Kidney epithelial cell (primary cell): ENCODE results near the gene PCLO. TPM values are rescaled to one million over a fixed set of nuclear protein-coding genes. Genes with fewer than 3 reads are reported as not detected.

Experiments
- DNase-seq: peaks from one replicate; pipeline ENCODE4 v3.0.0-alpha.2; 2010; ENCODE audit warnings: low read depth
- H3K27me3 ChIP-seq: 2 replicates; pipeline ENCODE4 v1.6.0; 2011; ENCODE audit warnings: low read length; ENCODE audit not compliant: control insufficient read depth, insufficient read depth
- H3K36me3 ChIP-seq: 2 replicates; pipeline ENCODE4 v1.5.1; 2011; ENCODE audit warnings: low read length; ENCODE audit not compliant: control insufficient read depth, insufficient read depth
- H3K4me3 ChIP-seq: 2 replicates; pipeline ENCODE4 v1.5.1; 2011; ENCODE audit warnings: low read depth, mild to moderate bottlenecking, control low read depth, low read length
- total RNA-seq: library from RNA; depleted of rRNA; stranded (reverse); fragments of >200 nt; gene quantifications from 2 replicates; pipeline ENCODE4 v1.2.3, GENCODE V29; 2015
- TF ChIP-seq, protein P1 (sequence below): IDR thresholded peaks from 2 replicates; pipeline ENCODE4 v1.5.1; 2011; ENCODE audit warnings: mild to moderate bottlenecking, moderate library complexity, low read length, control low read depth, inconsistent platforms; ENCODE audit not compliant: insufficient read depth, poor library complexity, severe bottlenecking

PCLO gene
- total RNA-seq, 1 donor from 2014 or later, result 4.7 TPM

DNA sequence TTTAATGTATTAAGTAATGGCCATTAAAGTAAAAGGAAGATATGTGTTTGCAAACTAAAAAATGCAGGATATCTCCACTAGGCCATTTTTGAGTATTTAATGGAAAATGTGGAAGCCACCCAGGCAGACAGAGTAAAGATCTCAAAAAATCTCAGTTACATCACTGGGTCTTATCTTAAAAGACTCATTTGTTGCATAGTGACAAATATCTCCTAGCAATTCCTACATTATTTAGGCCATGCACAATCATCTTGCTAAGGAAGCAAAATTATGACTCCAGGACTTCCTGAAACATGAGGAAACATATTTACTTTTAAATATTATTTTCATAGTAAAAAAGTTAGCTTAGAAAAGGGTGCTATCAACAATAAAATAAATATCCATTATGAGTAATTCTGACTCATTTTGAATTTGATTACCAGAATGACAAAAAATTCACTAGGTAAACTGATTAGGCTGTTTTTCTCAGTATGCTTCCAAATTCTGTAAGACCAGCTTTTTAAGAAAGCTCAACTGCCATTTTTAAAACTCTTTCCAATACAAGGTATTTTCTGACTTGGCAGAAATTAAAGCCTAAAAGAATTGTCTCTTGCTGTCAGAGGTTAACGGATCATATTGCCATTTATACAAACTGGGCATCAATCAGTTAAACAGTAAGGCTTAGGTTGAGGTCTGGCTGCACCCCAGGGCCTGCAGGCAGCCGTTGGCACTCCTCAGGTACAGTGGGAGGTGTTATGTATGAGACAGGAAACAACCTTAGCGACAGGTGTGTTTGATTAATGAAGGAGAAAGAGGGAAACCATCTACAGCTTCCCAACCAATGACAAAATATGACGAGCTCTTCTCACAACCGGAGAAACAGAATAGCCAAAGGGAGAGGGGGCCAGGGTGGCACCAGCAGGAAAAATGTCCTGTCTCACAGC lies 31.8 kb downstream of the PCLO start:
- Histone ChIP-seq H3K36me3 (no peaks in the 10 kb centered on the region), H3K27me3 (no peaks in the 10 kb centered on the region), H3K4me3 (no peak overlapping the region)
- TF ChIP-seq, protein P1, sequence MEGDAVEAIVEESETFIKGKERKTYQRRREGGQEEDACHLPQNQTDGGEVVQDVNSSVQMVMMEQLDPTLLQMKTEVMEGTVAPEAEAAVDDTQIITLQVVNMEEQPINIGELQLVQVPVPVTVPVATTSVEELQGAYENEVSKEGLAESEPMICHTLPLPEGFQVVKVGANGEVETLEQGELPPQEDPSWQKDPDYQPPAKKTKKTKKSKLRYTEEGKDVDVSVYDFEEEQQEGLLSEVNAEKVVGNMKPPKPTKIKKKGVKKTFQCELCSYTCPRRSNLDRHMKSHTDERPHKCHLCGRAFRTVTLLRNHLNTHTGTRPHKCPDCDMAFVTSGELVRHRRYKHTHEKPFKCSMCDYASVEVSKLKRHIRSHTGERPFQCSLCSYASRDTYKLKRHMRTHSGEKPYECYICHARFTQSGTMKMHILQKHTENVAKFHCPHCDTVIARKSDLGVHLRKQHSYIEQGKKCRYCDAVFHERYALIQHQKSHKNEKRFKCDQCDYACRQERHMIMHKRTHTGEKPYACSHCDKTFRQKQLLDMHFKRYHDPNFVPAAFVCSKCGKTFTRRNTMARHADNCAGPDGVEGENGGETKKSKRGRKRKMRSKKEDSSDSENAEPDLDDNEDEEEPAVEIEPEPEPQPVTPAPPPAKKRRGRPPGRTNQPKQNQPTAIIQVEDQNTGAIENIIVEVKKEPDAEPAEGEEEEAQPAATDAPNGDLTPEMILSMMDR, result no peak
- DNase-seq, result no peak

DNA sequence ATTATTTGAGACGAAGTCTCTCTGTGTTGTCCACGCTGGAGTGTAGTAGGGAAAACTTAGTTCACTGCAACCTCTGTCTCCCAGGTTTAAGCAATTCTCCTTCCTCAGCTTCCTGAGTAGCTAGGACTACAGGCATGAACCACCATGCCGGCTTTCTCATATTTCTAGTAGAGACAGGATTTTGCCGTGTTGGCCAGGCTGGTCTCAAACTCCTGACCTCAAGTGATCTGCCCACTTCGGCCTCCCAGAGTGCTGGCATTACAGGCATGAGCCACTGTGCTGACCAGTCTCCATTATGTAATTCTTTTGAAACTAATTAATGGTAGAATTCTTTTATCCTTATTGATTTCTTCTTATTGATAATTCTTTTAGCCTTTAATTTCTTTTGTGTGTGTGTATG lies 32.5 kb downstream of the PCLO start:
- Histone ChIP-seq H3K27me3 (no peaks in the 10 kb centered on the region), H3K4me3 (no peak overlapping the region), H3K36me3 (no peaks in the 10 kb centered on the region)
- TF ChIP-seq, protein P1, result no peak
- DNase-seq, result no peak

DNA sequence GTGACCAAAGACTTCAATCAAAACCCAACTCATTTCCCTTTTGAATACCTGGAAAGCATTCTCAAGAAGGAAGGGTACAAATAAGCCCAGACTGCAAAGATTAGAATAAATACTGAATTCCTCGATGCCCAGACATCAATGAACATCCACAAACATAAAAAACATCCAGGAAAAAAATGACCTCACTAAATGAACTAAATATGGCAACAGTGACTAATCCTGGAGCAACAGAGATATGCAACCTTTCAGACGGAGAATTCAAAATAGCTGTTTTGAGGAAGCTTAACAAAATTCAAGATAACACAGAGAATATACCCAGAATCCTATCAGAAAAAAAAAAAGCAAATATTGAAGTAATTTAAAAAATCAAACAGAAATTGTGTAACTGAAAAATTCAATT lies 43.2 kb downstream of the PCLO start:
- Histone ChIP-seq H3K27me3 (no peaks in the 10 kb centered on the region), H3K4me3 (no peak overlapping the region), H3K36me3 (no peaks in the 10 kb centered on the region)
- DNase-seq, result no peak
- TF ChIP-seq, protein P1, result no peak

DNA sequence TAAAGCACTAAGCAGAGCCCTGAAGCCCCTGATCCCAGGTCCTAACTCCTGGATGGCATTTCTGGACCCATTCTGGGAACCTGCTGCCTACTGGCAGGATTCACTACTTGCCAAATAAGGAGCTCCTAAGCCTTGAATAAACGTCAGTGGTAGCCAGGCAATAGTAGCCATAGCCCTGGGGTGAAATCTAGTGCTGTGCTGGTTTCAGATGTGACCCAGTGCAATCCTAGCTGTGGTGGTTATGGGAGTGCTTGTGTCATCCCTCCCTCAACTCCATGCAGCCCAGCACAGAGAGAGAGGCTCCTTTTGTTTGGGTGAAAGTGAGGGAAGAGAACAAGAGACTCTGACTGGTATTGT lies 43.7 kb downstream of the PCLO start:
- no peaks in the 10 kb centered on the region for H3K27me3 ChIP-seq
- H3K4me3 ChIP-seq, result no peak overlapping the region
- no peaks in the 10 kb centered on the region for H3K36me3 ChIP-seq
- DNase-seq, result no peak
- TF ChIP-seq, protein P1, result no peak

DNA sequence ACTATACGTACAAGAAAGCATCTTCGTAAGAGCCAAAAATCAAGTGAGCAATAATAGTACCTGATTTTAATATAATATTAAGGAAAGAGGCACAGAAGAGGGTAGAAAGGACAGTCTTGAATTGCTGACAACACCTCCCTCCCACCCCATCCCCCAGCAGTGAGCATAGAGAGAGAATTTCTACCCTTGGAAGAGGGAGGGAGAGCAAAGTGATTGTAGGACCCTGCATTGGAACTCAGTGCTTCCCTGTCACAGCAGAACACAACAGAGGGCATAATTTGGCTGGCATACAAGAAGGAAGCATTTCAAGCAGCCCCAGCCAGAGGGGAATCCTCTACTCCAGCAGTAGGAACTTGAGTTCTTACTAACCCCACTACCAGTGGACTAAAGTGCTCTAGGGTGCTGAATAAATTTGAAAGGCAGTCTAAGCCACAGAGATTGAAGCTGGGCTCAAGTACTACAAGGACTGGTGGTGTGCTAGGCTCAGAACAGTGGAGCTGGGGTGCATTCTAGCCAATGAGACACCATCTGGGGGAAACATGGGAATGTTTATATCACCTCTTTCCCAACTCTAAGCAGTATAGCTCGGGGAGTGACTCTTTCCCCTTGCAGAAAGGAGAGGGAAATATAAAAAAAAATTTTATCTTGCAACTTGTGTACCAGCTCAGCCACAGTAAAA lies 44.2 kb downstream of the PCLO start:
- no peak overlapping the region for H3K4me3 ChIP-seq
- no peak for DNase-seq
- no peaks in the 10 kb centered on the region for H3K27me3 ChIP-seq
- no peaks in the 10 kb centered on the region for H3K36me3 ChIP-seq
- TF ChIP-seq, protein P1, result no peak
